Measurements from ENCODE around the gene ITPR2.
A peak's percentile ranks its signal among the peaks of the same experiment; 100 is the strongest.

The ITPR2 gene

DNA sequence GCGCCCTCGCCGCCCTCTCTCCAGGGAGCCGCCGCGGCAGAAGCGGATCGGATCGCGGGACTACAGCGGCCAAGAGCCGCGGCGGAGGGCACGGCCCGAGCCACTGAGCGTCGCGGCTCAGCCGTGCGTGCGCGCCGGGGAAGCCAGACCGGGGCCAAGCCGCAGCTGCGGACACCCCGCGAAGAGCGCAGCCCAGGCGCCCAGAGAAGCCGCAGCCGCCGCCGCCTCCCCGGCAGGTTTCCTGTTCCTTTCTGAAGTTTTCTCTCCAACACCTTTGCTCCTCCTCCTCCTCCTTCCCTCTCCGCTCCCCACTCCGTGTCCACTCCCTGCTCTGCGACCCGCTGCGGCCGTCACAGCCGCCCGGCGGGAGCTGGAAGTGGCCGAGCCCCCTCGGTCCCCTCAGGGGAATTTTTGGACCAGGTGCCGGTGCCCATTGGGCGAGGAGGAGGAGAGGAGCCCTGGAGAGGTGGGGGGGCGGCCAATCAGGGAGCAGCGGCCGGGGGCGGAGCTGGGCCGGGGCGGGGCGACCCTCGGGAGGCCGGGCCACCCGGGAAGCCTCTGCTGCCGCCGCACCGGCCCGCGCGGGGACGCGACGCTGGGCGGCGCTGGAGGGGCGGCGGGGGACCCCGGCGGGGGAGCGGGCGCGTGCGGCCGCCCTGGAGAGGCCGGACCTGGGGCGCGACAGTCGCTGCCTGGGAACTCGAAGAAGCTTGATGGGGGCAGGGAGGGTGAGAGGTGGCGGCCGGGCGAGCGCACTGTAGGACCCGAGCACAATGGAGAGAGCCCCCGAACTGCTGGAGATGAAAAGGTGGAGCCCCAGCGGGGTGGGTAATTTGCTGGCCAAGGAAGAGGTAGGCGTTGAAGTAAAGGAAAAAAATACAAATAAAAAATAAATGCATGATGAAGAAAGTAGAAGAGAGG lies at the start of gene ITPR2:
Gene ITPR2, minus strand, starts transcription at position 373 of the 921 bp plus-strand sequence. CDS start 413 bp downstream, outside the sequence.
- TF ChIP-seq, protein P1, sequence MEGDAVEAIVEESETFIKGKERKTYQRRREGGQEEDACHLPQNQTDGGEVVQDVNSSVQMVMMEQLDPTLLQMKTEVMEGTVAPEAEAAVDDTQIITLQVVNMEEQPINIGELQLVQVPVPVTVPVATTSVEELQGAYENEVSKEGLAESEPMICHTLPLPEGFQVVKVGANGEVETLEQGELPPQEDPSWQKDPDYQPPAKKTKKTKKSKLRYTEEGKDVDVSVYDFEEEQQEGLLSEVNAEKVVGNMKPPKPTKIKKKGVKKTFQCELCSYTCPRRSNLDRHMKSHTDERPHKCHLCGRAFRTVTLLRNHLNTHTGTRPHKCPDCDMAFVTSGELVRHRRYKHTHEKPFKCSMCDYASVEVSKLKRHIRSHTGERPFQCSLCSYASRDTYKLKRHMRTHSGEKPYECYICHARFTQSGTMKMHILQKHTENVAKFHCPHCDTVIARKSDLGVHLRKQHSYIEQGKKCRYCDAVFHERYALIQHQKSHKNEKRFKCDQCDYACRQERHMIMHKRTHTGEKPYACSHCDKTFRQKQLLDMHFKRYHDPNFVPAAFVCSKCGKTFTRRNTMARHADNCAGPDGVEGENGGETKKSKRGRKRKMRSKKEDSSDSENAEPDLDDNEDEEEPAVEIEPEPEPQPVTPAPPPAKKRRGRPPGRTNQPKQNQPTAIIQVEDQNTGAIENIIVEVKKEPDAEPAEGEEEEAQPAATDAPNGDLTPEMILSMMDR (conservative IDR thresholded peaks at IDR 0.05; ENCODE audit: control insufficient read depth, insufficient read depth, low read depth, low read length), result no peak
- DNase-seq (ENCODE audit: low read depth), result peak; percentile 74
- H3K4me3 ChIP-seq (ENCODE audit: control insufficient read depth, low read depth, low read length), result peak within 1 kb of the TSS; percentile 67

DNA sequence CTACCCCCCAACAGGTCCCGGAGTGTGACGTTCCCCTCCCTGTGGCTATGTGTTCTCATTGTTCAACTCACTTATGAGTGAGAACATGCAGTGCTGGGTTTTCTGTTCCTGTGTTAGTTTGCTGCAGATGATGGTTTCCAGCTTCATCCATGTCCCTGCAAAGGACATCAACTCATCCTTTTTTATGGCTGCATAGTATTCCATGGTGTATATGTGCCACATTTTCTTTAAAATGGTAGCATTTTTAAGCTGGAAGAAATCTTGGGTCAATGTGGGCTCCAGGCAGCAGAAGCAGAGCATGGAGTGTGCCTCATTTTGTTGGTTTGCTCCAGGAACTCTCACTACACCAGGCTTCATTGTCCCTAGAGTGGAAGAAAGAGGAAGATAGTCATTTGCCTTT lies 47.6 kb upstream of the ITPR2 start:
- TF ChIP-seq, protein P1 (conservative IDR thresholded peaks at IDR 0.05; ENCODE audit: control insufficient read depth, insufficient read depth, low read depth, low read length), result no peak
- no peak for DNase-seq (ENCODE audit: low read depth)
- H3K4me3 ChIP-seq (ENCODE audit: control insufficient read depth, low read depth, low read length), result no peak overlapping the region

- no peak for DNase-seq (ENCODE audit: low read depth)
- H3K4me3 ChIP-seq (ENCODE audit: control insufficient read depth, low read depth, low read length), result no peak overlapping the region
- TF ChIP-seq, protein P1 (conservative IDR thresholded peaks at IDR 0.05; ENCODE audit: control insufficient read depth, insufficient read depth, low read depth, low read length), result no peak
Measured at GRCh38 chr12:26878661-26879119, 45.7 kb upstream of the ITPR2 start.

GRCh38 chr12:26874501-26875296 lies 41.7 kb upstream of the ITPR2 start:
- H3K4me3 ChIP-seq (ENCODE audit: control insufficient read depth, low read depth, low read length), result no peak overlapping the region
- TF ChIP-seq, protein P1 (conservative IDR thresholded peaks at IDR 0.05; ENCODE audit: control insufficient read depth, insufficient read depth, low read depth, low read length), result no peak
- no peak for DNase-seq (ENCODE audit: low read depth)

DNA sequence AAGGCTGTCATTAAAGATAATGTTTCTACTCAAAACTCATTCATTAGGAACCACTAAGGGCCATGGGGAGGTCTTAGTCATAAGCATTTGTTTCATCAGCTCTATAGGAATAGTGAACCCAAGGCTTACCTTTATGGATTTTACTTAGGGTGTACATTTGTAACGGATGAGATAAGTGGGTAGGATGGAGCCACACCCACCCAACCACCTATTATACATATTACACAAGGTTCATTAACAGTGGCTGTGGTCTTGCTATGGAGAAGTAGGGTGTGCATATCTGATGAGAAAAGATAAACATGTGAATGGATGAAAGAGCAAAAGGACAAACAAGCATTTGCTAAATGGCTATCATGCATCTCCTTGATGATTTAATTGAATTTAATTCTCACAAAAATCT lies 39.6 kb upstream of the ITPR2 start:
- H3K4me3 ChIP-seq (ENCODE audit: control insufficient read depth, low read depth, low read length), result no peak overlapping the region
- TF ChIP-seq, protein P1 (conservative IDR thresholded peaks at IDR 0.05; ENCODE audit: control insufficient read depth, insufficient read depth, low read depth, low read length), result no peak
- DNase-seq (ENCODE audit: low read depth), result no peak

DNA sequence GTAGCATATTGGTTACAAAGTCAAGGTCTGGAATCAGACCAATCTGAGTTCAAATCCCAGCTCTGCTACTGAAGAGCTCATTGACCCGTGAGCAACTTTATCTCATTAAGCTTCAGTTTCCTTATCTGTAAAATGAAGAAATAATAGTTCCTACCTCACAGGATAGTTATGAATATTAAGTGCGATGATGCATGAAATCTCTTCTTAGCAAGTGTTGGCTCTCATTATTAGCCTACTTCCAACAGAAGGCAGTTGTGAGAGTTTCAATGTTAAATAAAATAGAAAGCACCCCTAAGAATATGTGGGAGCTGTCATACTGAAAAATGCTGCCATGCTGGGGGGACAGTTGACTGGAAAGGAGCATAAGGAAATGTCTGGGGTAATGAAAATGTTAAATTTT lies 39.0 kb upstream of the ITPR2 start:
- no peak overlapping the region for H3K4me3 ChIP-seq (ENCODE audit: control insufficient read depth, low read depth, low read length)
- TF ChIP-seq, protein P1 (conservative IDR thresholded peaks at IDR 0.05; ENCODE audit: control insufficient read depth, insufficient read depth, low read depth, low read length), result no peak
- DNase-seq (ENCODE audit: low read depth), result no peak

Measured in fibroblast of mammary gland (primary cell).